ENCODE measurements around the gene TREH. TPM values are rescaled to one million over a fixed set of nuclear protein-coding genes. Genes with fewer than 3 reads are reported as not detected.
A peak's percentile ranks its signal among the peaks of the same experiment; 100 is the strongest.

The TREH gene
- total RNA-seq, 1 experiment from 2014 or later = not detected

DNA sequence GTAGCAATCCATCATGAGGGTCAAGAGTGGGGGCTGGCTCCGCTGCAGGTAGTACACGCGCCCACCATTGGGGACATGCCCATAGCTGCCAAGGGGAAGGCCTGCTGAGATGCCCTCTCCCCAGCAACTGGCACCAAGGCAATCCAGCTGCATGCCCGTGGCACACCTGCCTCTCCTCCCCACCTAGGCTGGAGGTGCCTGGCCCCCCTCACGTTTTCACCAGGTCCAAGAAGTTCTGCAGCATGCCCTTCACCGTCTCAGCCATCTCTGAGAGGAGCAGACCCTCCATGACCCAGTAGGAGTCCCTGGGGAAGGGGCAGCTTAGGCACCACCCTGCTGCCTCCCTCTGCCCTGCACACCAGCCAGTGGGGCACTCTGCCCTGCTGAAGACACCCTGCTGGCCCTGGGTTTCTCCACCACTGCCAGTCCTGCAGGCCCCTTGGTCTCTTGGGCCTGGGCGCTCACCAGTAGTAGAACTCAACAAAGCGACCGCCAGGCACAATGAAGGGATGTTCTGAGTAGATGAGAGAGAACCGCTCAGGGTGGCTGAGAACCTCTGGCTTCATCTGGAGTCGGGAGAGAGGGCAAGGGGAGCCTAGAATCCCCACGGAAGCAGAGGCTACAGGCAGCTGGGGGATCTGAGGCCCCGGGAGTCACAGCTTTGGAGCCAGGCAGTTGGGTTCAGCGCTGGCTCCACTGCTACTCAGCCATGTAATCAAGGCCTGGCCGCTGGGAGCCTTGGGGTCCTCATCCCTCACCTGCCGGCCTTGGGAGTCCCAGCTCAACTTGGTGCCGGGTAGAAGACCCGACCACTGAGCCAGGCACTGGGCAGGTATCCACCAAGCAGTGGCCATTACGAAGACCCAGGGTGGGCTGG is 17.8 kb downstream of the TREH start:
- H3K4me2 ChIP-seq (ENCODE audit: insufficient read depth, insufficient read length, low read length) = no peak overlapping the region
- Mint-ChIP-seq H3K9me3 (no peaks in the 10 kb centered on the region), H3K36me3 (ENCODE audit: insufficient read depth in 1 of 3, low read depth in 3 of 3) (peaks cover 0 to 9% (median 7%) of the 10 kb centered on the region in 3 experiments; a peak in 4 of 7 replicates), H3K4me3 (no peak overlapping the region), H3K27me3 (ENCODE audit: low read depth) (peaks cover 2% of the 10 kb centered on the region; the same call in 1 of the 2 replicates), H3K27ac (no peak overlapping the region), H3K4me1 (peaks cover 45 to 52% of the 10 kb centered on the region in 2 experiments)
- H2BK5ac ChIP-seq (ENCODE audit: insufficient read length, low read length) = no peak overlapping the region
- H4K91ac ChIP-seq (ENCODE audit: insufficient read length, low read depth, low read length) = no peak overlapping the region
- peaks cover 3% of the 10 kb centered on the region; the same call in 1 of the 2 replicates for H3K4me1 ChIP-seq (ENCODE audit: insufficient read depth, low read length)
- no peak overlapping the region for H2BK15ac ChIP-seq (ENCODE audit: low read depth, low read length)
- H2BK20ac ChIP-seq (ENCODE audit: low read depth, low read length, poor library complexity, severe bottlenecking) = no peak overlapping the region
- H3K56ac ChIP-seq (ENCODE audit: insufficient read length, low read depth, low read length) = no peak overlapping the region
- no peak overlapping the region for H2BK12ac ChIP-seq (ENCODE audit: insufficient read length, low read depth, low read length)
- H3K23me2 ChIP-seq (ENCODE audit: insufficient read length, low read depth, low read length, poor library complexity, severe bottlenecking) = no peaks in the 10 kb centered on the region
- no peak overlapping the region for H3K4ac ChIP-seq (ENCODE audit: low read depth, low read length)
- peak; percentile 20 for DNase-seq
- H3K18ac ChIP-seq (ENCODE audit: insufficient read length, low read depth, low read length) = no peak overlapping the region
- H2AFZ ChIP-seq (ENCODE audit: low read length) = no peak overlapping the region
- H3K14ac ChIP-seq (ENCODE audit: insufficient read depth, low read length) = no peak overlapping the region
- H4K8ac ChIP-seq (replicated peaks; ENCODE audit: insufficient read length, low read depth, low read length) = no peak overlapping the region
- H4K5ac ChIP-seq (ENCODE audit: insufficient read length, low read depth, low read length) = no peak overlapping the region
- no peaks in the 10 kb centered on the region for H3K79me2 ChIP-seq (ENCODE audit: insufficient read depth, low read length)
- H3K9me3 ChIP-seq (ENCODE audit: control insufficient read depth, low read depth, low read length) = no peaks in the 10 kb centered on the region
- no peak overlapping the region for H3K9ac ChIP-seq (ENCODE audit: extremely low read depth, insufficient read length, low read length)
- no peak overlapping the region for H3K27ac ChIP-seq (ENCODE audit: insufficient read length, low read depth, low read length)
- TF ChIP-seq, protein P1, sequence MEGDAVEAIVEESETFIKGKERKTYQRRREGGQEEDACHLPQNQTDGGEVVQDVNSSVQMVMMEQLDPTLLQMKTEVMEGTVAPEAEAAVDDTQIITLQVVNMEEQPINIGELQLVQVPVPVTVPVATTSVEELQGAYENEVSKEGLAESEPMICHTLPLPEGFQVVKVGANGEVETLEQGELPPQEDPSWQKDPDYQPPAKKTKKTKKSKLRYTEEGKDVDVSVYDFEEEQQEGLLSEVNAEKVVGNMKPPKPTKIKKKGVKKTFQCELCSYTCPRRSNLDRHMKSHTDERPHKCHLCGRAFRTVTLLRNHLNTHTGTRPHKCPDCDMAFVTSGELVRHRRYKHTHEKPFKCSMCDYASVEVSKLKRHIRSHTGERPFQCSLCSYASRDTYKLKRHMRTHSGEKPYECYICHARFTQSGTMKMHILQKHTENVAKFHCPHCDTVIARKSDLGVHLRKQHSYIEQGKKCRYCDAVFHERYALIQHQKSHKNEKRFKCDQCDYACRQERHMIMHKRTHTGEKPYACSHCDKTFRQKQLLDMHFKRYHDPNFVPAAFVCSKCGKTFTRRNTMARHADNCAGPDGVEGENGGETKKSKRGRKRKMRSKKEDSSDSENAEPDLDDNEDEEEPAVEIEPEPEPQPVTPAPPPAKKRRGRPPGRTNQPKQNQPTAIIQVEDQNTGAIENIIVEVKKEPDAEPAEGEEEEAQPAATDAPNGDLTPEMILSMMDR (conservative IDR thresholded peaks at IDR 0.05) = no peak
- no peaks in the 10 kb centered on the region for H4K20me1 ChIP-seq (ENCODE audit: control insufficient read depth, insufficient read depth, insufficient read length)
- no peak overlapping the region for H2BK120ac ChIP-seq (ENCODE audit: low read depth, low read length, poor library complexity, severe bottlenecking)
- no peak overlapping the region for H3T11ph ChIP-seq (ENCODE audit: low read length)
- no peaks in the 10 kb centered on the region for H3K79me1 ChIP-seq (ENCODE audit: insufficient read depth, low read depth, low read length, poor library complexity, severe bottlenecking)
- no peaks in the 10 kb centered on the region; the same call in 1 of the 2 replicates for H3K27me3 ChIP-seq (ENCODE audit: insufficient read depth, low read length)
- WGBS (ENCODE audit: extremely low coverage, insufficient read length, low lambda C conversion rate) = no CpG with 5 or more reads among the region's 19 CpGs
- no peak overlapping the region for H2AK5ac ChIP-seq (ENCODE audit: insufficient read length, low read length)
- H3K23ac ChIP-seq (ENCODE audit: insufficient read length, low read depth, low read length) = no peak overlapping the region

All from H9 (cell line).